Erythroblast (primary cell): Measurements from ENCODE around the gene NDRG2.

Source experiments
- DNase-seq, 2 experiments: peaks; one replicate each; lab custom pipeline; 2025; lab: John Stamatoyannopoulos, UW
- GATA1 ChIP-seq: IDR thresholded peaks from 2 replicates; pipeline ENCODE4 v1.6.1; 2011; ENCODE audit warnings: low read depth, mild to moderate bottlenecking, control low read depth, low read length, moderate library complexity
- POLR2A ChIP-seq: IDR thresholded peaks from 2 replicates; pipeline ENCODE4 v1.6.1; 2011; ENCODE audit warnings: mild to moderate bottlenecking, low read length

NDRG2 gene

GRCh38 chr14:21061347-21061668 lies 36.4 kb upstream of the NDRG2 start:
- DNase-seq = no peak
- TF ChIP-seq GATA1 (no peak), POLR2A (no peak)

DNA sequence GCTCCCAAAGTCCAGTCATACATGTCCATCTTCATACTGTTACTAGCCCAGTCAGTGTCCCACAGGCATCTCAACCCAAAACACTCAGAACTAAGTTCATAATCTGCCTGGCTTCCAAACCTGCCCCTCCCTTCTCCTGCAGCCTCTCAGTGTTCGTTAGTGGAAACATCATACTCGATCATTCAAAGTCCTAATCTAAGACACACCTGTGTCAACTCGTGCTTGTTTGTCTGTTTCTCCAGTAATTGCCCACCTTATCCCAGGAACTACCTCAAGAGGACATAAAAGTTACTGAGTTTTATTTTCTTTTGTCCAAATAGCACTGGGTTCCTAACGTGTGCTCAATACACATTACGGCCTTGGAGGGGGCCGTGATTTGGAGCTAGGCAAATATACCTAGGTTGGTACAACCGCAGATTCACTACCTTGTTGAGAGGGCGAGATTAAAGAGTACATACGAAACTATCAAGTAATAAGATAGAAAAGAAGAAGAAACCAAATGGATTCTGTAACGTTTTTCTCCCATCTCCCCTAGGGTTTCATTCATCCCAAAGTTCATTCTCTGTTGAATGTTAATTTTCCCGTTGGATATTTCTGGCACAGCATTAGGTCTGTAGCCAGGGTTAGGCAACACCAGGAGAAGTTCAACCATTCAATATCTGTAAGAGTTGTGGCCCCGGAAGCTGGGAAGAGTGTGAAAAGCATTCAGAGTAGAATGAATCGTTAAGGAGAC lies 35.9 kb upstream of the NDRG2 start:
- TF ChIP-seq GATA1 (no peak), POLR2A (no peak)
- DNase-seq = no peak

DNA sequence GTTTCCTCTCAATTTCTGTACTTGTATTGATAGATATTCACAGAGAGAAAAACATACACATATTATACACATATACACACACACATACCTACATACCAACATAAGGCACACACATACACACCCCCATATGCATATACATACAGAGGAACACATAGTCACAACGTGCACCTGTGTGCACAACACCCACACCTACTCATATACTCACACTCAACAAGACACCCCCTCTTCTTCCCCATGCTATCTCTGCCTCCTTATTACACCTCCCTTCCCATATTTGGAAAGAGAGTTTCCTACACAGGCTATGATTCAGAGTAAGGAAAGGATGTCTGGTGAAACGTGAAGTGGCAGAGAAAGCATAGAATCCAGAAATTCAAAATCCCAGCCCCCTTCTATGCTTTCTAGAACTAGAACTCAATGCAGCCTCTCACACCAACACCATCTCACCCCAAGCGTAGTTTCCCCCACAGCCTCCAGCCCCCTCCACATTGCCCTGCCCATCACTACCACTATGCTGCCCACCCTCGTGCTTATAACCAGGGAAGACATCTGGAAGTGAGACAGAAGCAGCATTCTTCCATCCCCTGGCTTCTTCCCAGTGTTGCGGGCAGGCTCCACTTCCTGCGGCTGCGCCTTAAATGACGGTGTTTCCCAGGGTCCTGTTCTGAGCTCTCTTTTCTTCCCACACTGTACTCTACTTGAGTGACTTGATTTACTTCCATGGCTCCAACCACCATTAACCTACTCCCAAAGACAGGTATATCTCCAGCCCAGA lies 35.2 kb upstream of the NDRG2 start:
- no peak for TF ChIP-seq POLR2A
- no peak for DNase-seq

DNA sequence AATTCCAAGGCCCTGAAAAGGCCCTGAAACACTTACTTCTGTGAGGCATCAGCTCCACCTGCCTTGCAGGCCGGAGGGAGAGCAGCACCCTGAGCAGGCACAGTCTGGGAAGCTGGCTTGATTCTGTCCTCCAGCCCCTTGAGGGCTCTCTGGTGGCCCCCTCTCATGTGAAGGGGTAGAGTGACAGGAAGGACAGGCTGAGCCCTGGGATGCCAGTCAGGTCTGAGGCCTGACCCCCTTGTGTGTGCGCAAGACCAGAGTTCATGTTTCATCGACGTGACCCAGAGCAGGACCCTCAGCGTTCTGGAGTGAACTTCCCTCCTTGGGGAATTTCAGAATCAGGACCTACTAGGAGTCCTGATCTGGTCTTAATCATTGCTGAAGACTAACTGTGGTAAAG lies 34.0 kb upstream of the NDRG2 start:
- no peak for DNase-seq
- TF ChIP-seq POLR2A = no peak
- TF ChIP-seq GATA1 = no peak

DNA sequence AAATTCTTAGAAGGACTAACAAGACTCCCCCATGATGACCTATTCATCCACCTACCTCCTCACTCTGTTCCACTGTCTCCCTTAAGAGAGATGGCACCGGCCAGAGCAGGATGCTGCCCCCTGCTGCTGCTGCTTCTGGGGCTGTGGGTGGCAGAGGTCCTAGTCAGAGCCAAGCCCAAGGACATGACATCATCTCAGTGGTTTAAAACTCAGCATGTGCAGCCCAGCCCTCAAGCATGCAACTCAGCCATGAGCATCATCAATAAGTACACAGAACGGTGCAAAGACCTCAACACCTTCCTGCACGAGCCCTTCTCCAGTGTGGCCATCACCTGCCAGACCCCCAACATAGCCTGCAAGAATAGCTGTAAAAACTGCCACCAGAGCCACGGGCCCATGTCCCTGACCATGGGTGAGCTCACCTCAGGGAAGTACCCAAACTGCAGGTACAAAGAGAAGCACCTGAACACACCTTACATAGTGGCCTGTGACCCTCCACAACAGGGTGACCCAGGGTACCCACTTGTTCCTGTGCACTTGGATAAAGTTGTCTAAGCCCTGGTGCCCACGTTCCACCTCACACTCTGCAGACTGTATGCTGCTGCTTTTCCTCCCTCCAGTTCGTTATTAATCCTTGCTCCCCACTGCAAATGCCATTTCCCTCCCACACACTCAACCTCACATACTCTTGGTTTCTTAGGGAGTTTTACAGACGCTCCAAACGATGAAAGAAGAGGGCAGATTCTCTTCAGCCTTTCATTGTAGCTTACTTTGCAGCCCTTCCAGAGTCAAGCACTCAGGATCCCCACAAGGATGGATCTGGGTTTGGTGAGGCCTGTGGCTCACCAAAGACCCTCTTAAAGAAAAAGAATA lies 33.2 kb upstream of the NDRG2 start, which contains the start of gene RNASE8:
RNASE8 (plus strand) TSS at position 20 of the 873 bp plus-strand sequence; CDS start at position 91, 71 bp downstream.
- no peak for TF ChIP-seq GATA1
- TF ChIP-seq POLR2A = no peak
- no peak for DNase-seq

DNA sequence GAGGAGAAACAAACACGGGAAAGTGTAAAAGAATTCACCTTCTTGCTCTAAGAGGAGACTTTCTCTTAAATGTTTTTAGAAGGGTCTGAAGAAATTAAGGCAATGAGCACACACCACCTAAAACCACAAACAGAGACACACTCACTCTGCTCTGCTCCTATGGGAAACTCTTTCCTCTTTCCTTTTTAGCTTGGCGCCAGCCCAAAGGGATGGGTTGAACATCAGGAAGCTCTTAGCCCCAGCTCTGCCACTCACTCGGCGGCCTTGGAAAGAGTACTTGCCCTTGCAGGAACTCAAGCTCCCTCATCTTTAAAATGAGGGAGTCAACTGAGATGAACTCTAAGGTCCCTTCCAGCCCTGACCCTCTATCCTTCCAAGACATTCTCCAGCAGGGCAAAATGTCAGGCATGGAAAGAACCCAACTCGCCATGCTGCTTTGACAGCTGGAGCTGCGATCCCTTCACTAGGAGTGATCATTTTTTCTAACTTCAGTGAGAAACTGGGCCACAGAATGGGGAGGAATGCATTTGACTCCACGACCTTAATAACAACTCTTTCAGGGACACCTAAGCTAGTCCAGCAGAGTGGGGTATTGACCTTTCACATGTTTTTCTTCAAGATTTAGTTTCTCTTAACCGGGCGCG lies 31.8 kb upstream of the NDRG2 start:
- TF ChIP-seq GATA1 = no peak
- no peak for TF ChIP-seq POLR2A
- DNase-seq = no peak

DNA sequence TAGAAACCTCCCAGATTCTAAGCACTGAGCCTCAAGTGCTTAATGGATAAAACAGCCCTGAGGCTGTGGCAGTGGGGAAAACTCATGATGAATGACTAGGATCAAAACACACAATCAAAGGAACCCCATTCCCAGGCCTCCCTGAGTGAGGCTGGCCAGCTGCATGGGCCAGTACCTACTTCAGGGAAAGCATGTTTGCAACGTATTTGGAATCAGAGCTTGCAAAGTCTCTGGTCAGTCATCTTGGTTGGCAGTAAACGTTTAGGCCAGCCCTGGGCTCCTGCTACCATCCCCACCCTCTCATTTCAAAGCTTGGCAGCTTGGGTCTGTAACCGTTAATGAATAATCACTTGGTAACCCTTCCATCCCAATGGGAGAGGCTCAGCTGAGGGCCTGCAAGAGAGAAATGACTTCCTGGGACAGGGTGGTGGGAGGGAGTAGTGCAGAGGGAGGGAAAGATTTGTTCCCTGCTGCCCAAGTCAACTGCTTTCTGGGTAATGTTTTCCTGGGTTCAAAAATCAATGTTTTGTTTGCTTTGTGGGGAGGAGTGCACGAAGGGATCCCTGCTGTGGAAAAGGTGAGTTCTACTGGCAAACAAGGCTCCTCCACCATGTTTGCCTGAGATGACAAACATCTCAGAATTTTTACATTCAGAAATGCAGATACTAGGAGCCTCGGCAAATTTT lies 30.7 kb upstream of the NDRG2 start:
- TF ChIP-seq GATA1 (no peak), POLR2A (no peak)
- no peak for DNase-seq

DNA sequence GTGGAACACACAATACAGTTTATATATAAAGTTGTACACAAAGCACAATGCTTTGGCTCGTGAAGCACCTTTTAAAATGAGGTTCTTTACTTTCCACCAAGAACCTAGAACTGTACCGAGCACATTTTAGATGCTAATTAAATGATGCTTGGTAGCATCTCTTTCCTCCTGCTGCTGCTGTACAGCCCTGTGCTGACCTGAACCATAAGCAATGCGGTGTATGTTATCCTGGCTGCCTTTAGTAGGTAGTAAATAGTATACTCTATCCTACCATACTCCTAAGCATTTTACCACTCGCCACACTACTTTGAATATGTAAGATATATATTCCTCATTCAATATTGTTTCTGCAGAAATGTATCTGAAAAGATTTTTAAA lies 29.9 kb upstream of the NDRG2 start:
- no peak for DNase-seq
- TF ChIP-seq POLR2A (no peak), GATA1 (no peak)

GRCh38 chr14:21054123-21054767 lies 29.4 kb upstream of the NDRG2 start:
- TF ChIP-seq GATA1 (no peak), POLR2A (no peak)
- no peak for DNase-seq

- TF ChIP-seq GATA1 (no peak), POLR2A (no peak)
- no peak for DNase-seq
These were observed 28.6 kb upstream of the NDRG2 start for GRCh38 chr14:21053184-21054122.

- TF ChIP-seq POLR2A = no peak
These were observed 25.7 kb upstream of the NDRG2 start for GRCh38 chr14:21050597-21050996.

More at GRCh38 chr14:21050597-21050996, 25.7 kb upstream of the NDRG2 start:
- DNase-seq = no peak
